ENCODE data around the gene TRIM28.
A peak's percentile ranks its signal among the peaks of the same experiment; 100 is the strongest.

TRIM28 gene

GRCh38 chr19:58549664-58550361, 5.9 kb downstream of the TRIM28 start:
- DNase-seq, result no peak

DNA sequence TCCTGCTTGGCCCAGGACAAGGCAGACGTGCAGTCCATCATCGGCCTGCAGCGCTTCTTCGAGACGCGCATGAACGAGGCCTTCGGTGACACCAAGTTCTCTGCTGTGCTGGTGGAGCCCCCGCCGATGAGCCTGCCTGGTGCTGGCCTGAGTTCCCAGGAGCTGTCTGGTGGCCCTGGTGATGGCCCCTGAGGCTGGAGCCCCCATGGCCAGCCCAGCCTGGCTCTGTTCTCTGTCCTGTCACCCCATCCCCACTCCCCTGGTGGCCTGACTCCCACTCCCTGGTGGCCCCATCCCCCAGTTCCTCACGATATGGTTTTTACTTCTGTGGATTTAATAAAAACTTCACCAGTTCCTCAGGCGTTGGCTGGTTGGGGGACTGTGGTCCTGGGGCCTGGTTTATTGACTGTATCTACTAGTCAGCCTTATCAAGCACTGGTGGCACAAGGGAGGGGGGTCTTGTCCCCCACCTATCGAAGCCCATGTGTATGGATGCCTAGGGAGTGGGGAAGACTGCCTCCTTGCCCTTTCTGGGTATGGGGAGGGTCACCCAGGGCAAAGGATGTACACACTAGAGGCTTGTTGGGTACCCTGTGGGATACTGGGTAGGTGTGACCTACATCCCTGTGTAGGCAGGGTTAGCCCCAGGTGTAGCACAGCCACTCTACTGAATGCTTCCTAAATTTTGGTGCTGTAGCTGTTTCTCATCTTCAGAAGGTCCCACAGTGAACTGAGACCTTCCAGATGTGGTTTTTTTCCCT, 6.7 kb downstream of the TRIM28 start:
- no peak for DNase-seq

GRCh38 chr19:58551123-58551497, 7.2 kb downstream of the TRIM28 start:
- no peak for DNase-seq

DNA sequence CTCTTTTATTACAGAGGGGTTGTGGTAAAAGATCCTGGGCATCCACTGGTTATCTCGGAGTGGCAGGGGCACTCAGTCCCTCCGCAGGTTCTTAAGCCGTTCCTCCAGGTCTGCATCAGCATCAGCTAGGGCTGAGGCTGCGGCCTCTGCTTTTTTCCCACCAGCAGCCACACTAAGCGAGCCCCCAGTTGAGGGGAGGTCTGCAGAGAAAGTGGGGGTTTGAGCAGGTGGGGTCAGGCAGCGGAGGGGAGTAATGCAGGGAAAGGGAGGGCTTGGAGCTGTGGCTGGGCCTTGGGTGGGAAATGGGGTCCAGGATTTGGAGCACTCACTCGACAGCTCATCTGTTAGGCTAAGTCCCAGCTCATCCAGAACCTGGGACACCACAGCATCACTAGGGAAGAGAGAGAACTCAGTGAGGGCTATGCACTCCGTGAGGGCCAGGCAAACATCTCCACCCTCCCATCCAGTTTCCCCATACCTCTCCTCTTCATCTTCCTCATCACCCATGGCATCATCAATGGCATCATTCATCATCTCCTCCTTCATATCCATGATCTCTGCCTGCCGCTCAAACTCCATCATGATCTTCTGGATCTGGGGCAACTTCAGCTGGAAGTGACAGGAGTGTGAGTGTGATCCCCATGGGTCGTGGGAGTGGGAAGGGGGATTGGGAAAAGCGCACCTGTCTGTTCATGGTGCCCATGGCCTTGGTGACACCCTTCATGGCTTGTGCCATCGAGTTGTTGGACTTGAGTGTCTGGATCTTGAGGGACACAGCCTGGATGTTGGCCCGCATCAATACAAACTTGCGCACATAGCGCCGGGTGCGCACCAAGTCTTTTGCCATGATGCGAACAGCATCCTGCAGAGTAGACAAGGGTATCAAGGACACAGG, 8.0 kb downstream of the TRIM28 start:
- DNase-seq, result no peak

DNA sequence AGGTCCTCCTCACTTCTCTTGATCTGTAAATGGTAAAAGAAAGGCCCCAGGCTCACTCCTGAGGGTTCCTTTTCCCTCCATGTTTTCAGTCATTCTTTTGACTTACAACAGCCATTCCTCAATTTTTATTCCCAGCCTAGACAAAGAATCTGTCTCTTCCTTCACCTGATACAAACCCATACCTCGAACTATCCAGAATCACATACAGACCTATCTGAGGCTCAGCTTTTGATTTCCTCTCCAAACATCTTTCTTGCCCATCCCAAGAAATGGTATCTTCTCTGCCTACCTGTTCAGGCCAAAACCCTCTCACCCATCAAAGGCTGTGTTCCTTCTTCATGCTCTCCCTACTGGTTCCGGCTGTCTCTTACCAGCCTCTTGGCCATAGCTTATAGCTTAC, 8.8 kb downstream of the TRIM28 start:
- no peak for DNase-seq

- no peak for DNase-seq
Observed at GRCh38 chr19:58553799-58554493, 10.1 kb downstream of the TRIM28 start.

DNA sequence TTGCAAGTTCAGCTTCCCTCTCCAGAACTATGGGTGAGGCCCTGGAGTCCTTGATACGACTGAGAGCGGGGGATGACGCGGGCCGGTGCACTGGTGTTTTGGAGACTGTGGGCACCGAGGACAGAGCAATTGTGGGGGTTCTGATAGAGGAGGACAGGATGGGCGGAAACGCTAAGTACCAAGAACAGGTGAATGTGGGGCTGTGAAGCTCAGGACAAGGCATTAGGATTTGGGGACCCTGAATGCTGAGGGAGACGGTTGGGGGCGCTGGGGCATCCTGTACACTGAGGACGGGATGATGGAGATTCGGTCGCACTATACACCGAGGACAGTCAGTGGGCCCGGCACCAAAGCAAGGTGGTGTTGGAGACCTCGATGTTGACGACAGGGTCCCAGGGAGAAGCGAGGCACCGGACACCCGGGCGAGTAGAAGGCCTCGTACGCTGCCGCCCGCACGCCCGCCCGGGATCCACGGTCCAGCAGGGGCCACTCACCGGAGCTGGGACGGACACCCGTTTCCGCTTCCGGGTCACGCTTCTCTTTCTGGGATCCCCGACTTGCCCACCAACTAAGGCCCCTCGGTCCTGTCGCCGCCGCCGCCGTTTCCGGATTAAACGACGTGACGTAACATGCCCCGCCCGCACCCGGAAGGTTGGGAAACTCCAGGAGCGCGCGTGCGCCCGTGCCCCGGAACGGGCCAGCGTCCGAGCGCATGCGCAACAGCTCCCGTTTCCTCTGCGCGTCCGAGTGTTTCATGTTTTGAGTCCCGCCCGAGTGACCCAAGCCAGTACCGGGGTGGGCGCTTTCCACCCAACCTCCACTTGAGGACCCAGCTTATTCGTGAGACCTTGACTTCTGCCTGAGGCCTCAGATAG, 10.9 kb downstream of the TRIM28 start, which contains the start of gene CHMP2A:
Gene CHMP2A, minus strand, starts transcription at position 612 of the 875 bp plus-strand sequence. CDS start 893 bp downstream, outside the sequence.
- DNase-seq, result peak; percentile 99

GRCh38 chr19:58555369-58555885, 11.6 kb downstream of the TRIM28 start:
- DNase-seq, result no peak

GRCh38 chr19:58555920-58556621, 12.2 kb downstream of the TRIM28 start:
- DNase-seq, result no peak

GRCh38 chr19:58556622-58557220, 12.9 kb downstream of the TRIM28 start:
- DNase-seq, result no peak

GRCh38 chr19:58557221-58558065, 13.6 kb downstream of the TRIM28 start:
- no peak for DNase-seq

GRCh38 chr19:58558066-58558622, 14.3 kb downstream of the TRIM28 start, which contains the start of gene UBE2M:
Gene UBE2M, minus strand, starts transcription at chr19:58558611. Its CDS starts 230 bp downstream, at chr19:58558381.
- peak; percentile 76 for DNase-seq

GRCh38 chr19:58558623-58559274, 14.9 kb downstream of the TRIM28 start:
- DNase-seq, result peak; percentile 100

- peak; percentile 87 for DNase-seq
Observed at GRCh38 chr19:58559275-58560006, 15.6 kb downstream of the TRIM28 start.

GRCh38 chr19:58560007-58560887, 16.4 kb downstream of the TRIM28 start:
- DNase-seq, result no peak

DNA sequence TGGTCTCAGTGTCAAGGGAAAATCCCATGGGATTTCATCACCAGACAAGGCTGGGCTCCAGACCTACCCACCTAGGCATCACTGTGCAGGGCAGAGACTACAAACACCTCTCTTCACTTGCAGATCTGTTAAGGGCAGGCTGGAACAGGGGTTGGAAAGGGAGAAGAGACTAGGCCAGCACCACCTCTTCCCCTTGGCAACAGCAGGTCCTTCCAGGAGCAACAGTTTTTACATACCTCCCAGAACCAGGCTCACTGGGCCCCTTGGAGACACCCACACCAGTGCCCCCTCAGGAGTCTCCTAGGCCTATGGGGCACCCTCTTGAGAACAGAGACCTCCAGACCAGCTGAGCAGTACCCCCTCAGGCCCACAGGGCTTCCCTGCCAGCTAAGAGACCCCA, 17.1 kb downstream of the TRIM28 start:
- DNase-seq, result no peak
